Esophagus muscularis mucosa (tissue), 4 donors: Measurements from ENCODE around the gene RGS18. TPM values are rescaled to one million over a fixed set of nuclear protein-coding genes. Genes with fewer than 3 reads are reported as not detected.
"Not testable (repeated sequence)": the region's sequence is repeated elsewhere in the genome, so short reads cannot be mapped to it uniquely, and the experiment has no call there.

Experiments
- DNase-seq: peaks from one replicate; pipeline ENCODE4 v3.0.0-alpha.2; 2017; ENCODE audit errors: extremely low spot score
- H3K27ac ChIP-seq, 4 donors: fragments of 200-600 bp; sonication (generic); replicated peaks in 1 of 4; 1 replicate in 3 of 4; 2 replicates in 1 of 4; pipeline ENCODE4 v1.5.1; 2016 to 2019; ENCODE audit warnings: mild to moderate bottlenecking in 1 of 4
- H3K27me3 ChIP-seq, 4 donors: fragments of 200-600 bp; sonication (generic); one replicate each; pipeline versions ENCODE4 v1.5.1 to v1.6.0; 2016 to 2019
- H3K36me3 ChIP-seq, 4 donors: fragments of 200-600 bp; sonication (generic); one replicate each; pipeline ENCODE4 v1.5.1; 2016 to 2019
- H3K4me1 ChIP-seq, 4 donors: fragments of 200-600 bp; sonication (generic); one replicate each; pipeline ENCODE4 v1.5.1; 2016 to 2019
- H3K4me3 ChIP-seq, 4 donors: fragments of 200-600 bp; sonication (generic); 1 replicate in 2 of 4; 2 replicates in 2 of 4; pipeline ENCODE4 v1.5.1; 2016 to 2019; ENCODE audit warnings: mild to moderate bottlenecking in 4 of 4, moderate library complexity in 1 of 4
- H3K9me3 ChIP-seq, 4 donors: fragments of 200-600 bp; sonication (generic); 1 replicate in 3 of 4; 2 replicates in 1 of 4; pipeline ENCODE4 v1.5.1; 2016 to 2019
- CTCF ChIP-seq, 3 experiments: fragments of 200-600 bp in 2 of 3; fragments of 450-650 bp in 1 of 3; sonication (generic) in 2 of 3; IDR thresholded peaks; one replicate each; pipeline ENCODE4 v1.5.1; 2017 to 2019; ENCODE audit warnings: antibody characterized with exemption in 3 of 3, mild to moderate bottlenecking in 2 of 3, moderate library complexity in 1 of 3
- EP300 ChIP-seq: sonication (generic); formaldehyde crosslinking; IDR thresholded peaks from one replicate; pipeline ENCODE4 v1.6.1; 2017; ENCODE audit warnings: antibody characterized with exemption
- POLR2A ChIP-seq: fragments of 450-650 bp; IDR thresholded peaks from one replicate; pipeline ENCODE4 v1.6.1; 2017; ENCODE audit warnings: antibody characterized with exemption, moderate library complexity, mild to moderate bottlenecking, low read depth
- POLR2AphosphoS5 ChIP-seq, 2 donors: sonication (generic); formaldehyde crosslinking; IDR thresholded peaks; one replicate each; pipeline ENCODE4 v1.6.1; 2017; ENCODE audit warnings: antibody characterized with exemption in 2 of 2
- WGBS: methylation state at CpG from one replicate; pipeline ENCODE4 v1.1.5; 2018; 5-methylcytosine and 5-hydroxymethylcytosine counted together
- intact Hi-C: fragments of 100-400 bp; cut with DNase I; formaldehyde crosslinking; loops from one replicate; pipeline ENCODE4 v1.15.1; 2023
- total RNA-seq, 4 donors: library from RNA; depleted of rRNA; stranded (reverse); fragments of >200 nt; gene quantifications; one replicate each; pipeline versions ENCODE4 v1.1.0 to v1.2.1, GENCODE V29; 2016

The RGS18 gene
- total RNA-seq, 4 donors from 2014 or later: 0.45 to 3.6 (median 1.3) TPM

DNA sequence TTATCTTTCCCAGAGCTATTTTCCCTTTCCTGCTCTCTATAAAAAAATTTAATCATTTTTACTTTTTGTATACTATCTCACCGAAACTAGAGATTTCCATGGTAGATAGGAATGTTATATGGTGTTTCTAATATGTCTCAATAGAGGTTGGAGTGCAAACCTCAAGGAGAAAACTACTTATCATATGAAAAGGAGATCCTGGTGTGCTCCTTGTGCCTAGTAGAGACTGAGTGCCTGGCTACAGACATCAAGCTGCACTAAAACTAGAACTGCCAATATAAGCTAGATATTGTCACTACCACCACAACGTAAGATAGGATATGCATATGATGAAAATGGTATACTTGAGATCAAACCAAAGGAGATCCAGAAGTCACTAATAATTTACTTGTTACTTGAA, 67.0 kb downstream of the RGS18 start:
- H3K9me3 ChIP-seq: peaks cover 0 to 8% (median 0%) of the 10 kb centered on the region in 4 donors
- intact Hi-C loops: no loop called here
- no peaks in the 10 kb centered on the region for H3K4me1 ChIP-seq
- no peak overlapping the region for H3K4me3 ChIP-seq
- DNase-seq: no peak
- TF ChIP-seq EP300 (no peak), POLR2AphosphoS5 (IDR thresholded peaks at IDR 0.05) (no peak), POLR2A (no peak), CTCF (IDR thresholded peaks at IDR 0.05) (no peak)
- no peak overlapping the region for H3K27ac ChIP-seq
- no peaks in the 10 kb centered on the region for H3K27me3 ChIP-seq
- WGBS: 84% methylated on average over 2 of the region's 2 CpGs
- no peaks in the 10 kb centered on the region for H3K36me3 ChIP-seq

GRCh38 chr1:192225703-192226102, 67.4 kb downstream of the RGS18 start:
- WGBS: 79% methylated on average over 3 of the region's 3 CpGs
- TF ChIP-seq POLR2A: no peak
- no peak for TF ChIP-seq POLR2AphosphoS5 (IDR thresholded peaks at IDR 0.05)
- no peak for TF ChIP-seq CTCF (IDR thresholded peaks at IDR 0.05)
- TF ChIP-seq EP300: no peak
- H3K36me3 ChIP-seq: no peaks in the 10 kb centered on the region
- no peaks in the 10 kb centered on the region for H3K27me3 ChIP-seq
- DNase-seq: no peak
- no peaks in the 10 kb centered on the region for H3K4me1 ChIP-seq
- H3K4me3 ChIP-seq: no peak overlapping the region
- peaks cover 0 to 7% (median 0%) of the 10 kb centered on the region in 4 donors for H3K9me3 ChIP-seq
- intact Hi-C loops: no loop called here
- no peak overlapping the region for H3K27ac ChIP-seq

GRCh38 chr1:192227330-192227729, 69.1 kb downstream of the RGS18 start:
- TF ChIP-seq POLR2AphosphoS5 (IDR thresholded peaks at IDR 0.05): no peak
- TF ChIP-seq EP300: no peak
- no peak for TF ChIP-seq POLR2A
- no peak for TF ChIP-seq CTCF (IDR thresholded peaks at IDR 0.05)
- Histone ChIP-seq H3K36me3 (no peaks in the 10 kb centered on the region), H3K27ac (no peak overlapping the region), H3K4me1 (no peaks in the 10 kb centered on the region), H3K27me3 (no peaks in the 10 kb centered on the region), H3K4me3 (no peak overlapping the region), H3K9me3 (no peaks in the 10 kb centered on the region)
- WGBS: 86% methylated on average over 5 of the region's 5 CpGs
- DNase-seq: no peak
- intact Hi-C loops: no loop called here

DNA sequence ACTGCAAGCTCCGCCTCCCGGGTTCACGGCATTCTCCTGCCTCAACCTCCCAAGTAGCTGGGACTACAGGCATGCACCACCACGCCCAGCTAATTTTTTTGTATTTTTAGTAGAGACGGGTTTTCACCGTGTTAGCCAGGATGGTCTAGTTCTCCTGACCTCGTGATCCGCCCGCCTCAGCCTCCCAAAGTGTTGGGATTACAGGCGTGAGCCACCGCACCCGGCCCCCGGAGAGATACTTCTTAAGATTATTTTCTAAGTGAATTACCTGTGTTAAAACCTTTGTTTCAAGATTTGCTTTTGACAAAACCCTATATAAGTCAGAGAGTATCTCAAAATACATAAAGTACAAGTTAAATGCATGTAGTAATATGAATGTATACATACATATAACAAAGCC, 69.7 kb downstream of the RGS18 start:
- H3K27ac ChIP-seq, intact Hi-C loops, H3K4me1 ChIP-seq, H3K4me3 ChIP-seq, DNase-seq, H3K27me3 ChIP-seq, H3K36me3 ChIP-seq, H3K9me3 ChIP-seq: not testable (repeated sequence)
- WGBS: 95% methylated on average over 13 of the region's 13 CpGs

GRCh38 chr1:192232817-192233417, 74.7 kb downstream of the RGS18 start:
- no peak overlapping the region for H3K4me3 ChIP-seq
- no peaks in the 10 kb centered on the region for H3K9me3 ChIP-seq
- intact Hi-C loops: no loop called here
- DNase-seq: no peak
- H3K4me1 ChIP-seq: no peaks in the 10 kb centered on the region
- H3K27me3 ChIP-seq: no peaks in the 10 kb centered on the region
- WGBS: 89% methylated on average over 7 of the region's 7 CpGs
- no peaks in the 10 kb centered on the region for H3K36me3 ChIP-seq
- TF ChIP-seq EP300 (no peak), POLR2AphosphoS5 (IDR thresholded peaks at IDR 0.05) (no peak), POLR2A (no peak), CTCF (IDR thresholded peaks at IDR 0.05) (no peak)
- no peak overlapping the region for H3K27ac ChIP-seq
